ENCODE results near the gene IGSF23. TPM values are rescaled to one million over a fixed set of nuclear protein-coding genes. Genes with fewer than 3 reads are reported as not detected.
"Not testable (repeated sequence)": the region's sequence is repeated elsewhere in the genome, so short reads cannot be mapped to it uniquely, and the experiment has no call there.

Gene IGSF23
- total RNA-seq, 1 donor from 2014 or later: not detected

GRCh38 chr19:44611812-44612295 lies 1.5 kb upstream of the IGSF23 start:
- DNase-seq (ENCODE audit: low spot score): no peak

GRCh38 chr19:44614313-44614712 lies 950 bp downstream of the IGSF23 start:
- no peak for DNase-seq (ENCODE audit: low spot score)

- DNase-seq (ENCODE audit: low spot score): no peak
Measured at GRCh38 chr19:44615863-44616247, 2.5 kb downstream of the IGSF23 start.

- no peak for DNase-seq (ENCODE audit: low spot score)
Measured at GRCh38 chr19:44617110-44617880, 3.9 kb downstream of the IGSF23 start.

GRCh38 chr19:44618640-44619357 lies 5.4 kb downstream of the IGSF23 start:
- no peak for DNase-seq (ENCODE audit: low spot score)

- DNase-seq (ENCODE audit: low spot score): no peak
Measured at GRCh38 chr19:44620667-44621066, 7.3 kb downstream of the IGSF23 start.

GRCh38 chr19:44621367-44621766 lies 8.0 kb downstream of the IGSF23 start:
- DNase-seq (ENCODE audit: low spot score): no peak

- no peak for DNase-seq (ENCODE audit: low spot score)
Measured at GRCh38 chr19:44623080-44623479, 9.7 kb downstream of the IGSF23 start.

GRCh38 chr19:44623626-44624025 lies 10.3 kb downstream of the IGSF23 start:
- DNase-seq (ENCODE audit: low spot score): no peak

- no peak for DNase-seq (ENCODE audit: low spot score)
Measured at GRCh38 chr19:44624840-44625354, 11.5 kb downstream of the IGSF23 start.

- not testable (repeated sequence) for DNase-seq (ENCODE audit: low spot score)
Measured at GRCh38 chr19:44625637-44626036, 12.3 kb downstream of the IGSF23 start.

- DNase-seq (ENCODE audit: low spot score): no peak
Measured at GRCh38 chr19:44626048-44626624, 12.8 kb downstream of the IGSF23 start.

GRCh38 chr19:44627631-44628030 lies 14.3 kb downstream of the IGSF23 start:
- no peak for DNase-seq (ENCODE audit: low spot score)

- DNase-seq (ENCODE audit: low spot score): no peak
Measured at GRCh38 chr19:44628793-44629192, 15.4 kb downstream of the IGSF23 start.

- not testable (repeated sequence) for DNase-seq (ENCODE audit: low spot score)
Measured at GRCh38 chr19:44631611-44632010, 18.2 kb downstream of the IGSF23 start.

GRCh38 chr19:44634058-44634457 lies 20.7 kb downstream of the IGSF23 start:
- not testable (repeated sequence) for DNase-seq (ENCODE audit: low spot score)

GRCh38 chr19:44634785-44635184 lies 21.4 kb downstream of the IGSF23 start:
- no peak for DNase-seq (ENCODE audit: low spot score)

- DNase-seq (ENCODE audit: low spot score): no peak
Measured at GRCh38 chr19:44635581-44636438, 22.4 kb downstream of the IGSF23 start.

GRCh38 chr19:44636439-44637389 lies 23.4 kb downstream of the IGSF23 start:
- no peak for DNase-seq (ENCODE audit: low spot score)

GRCh38 chr19:44637390-44637764 lies 24.0 kb downstream of the IGSF23 start:
- no peak for DNase-seq (ENCODE audit: low spot score)

All from mucosa of gallbladder (tissue), 1 donor.